ENCODE measurements around the gene TJP2.
A peak's percentile ranks its signal among the peaks of the same experiment; 100 is the strongest.

The TJP2 gene

DNA sequence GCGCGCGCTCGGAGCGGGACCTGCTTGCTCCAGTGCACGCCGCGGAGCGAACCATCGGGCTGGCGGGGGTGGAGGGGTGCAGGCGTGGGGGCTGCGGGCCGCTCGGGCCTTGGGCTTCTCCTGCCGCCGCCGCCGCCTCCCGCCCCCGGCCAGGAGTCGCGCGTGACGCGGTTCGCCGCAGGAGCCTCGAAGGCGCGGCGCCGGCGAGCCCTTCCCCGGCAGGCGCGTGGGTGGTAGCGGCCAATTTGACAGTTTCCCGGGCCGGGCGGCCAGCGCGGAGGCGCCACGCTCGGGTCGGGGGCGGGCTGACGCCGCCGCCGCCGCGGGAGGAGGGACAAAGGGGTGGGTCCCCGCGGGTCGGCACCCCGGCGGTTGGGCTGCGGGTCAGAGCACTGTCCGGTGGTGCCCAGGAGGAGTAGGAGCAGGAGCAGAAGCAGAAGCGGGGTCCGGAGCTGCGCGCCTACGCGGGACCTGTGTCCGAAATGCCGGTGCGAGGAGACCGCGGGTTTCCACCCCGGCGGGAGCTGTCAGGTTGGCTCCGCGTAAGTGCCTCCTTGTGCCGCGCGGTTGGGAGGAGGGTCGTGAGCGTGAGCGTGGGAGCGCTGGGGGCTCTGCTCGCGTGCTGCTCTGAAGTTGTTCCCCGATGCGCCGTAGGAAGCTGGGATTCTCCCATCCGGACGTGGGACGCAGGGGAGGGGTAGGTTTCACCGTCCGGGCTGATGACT, at the start of gene TJP2:
TJP2 (plus strand) TSS at position 387 of the 725 bp plus-strand sequence; CDS start at position 483, 96 bp downstream.
- DNase-seq (ENCODE audit: low read depth, low spot score): peak; percentile 69

DNA sequence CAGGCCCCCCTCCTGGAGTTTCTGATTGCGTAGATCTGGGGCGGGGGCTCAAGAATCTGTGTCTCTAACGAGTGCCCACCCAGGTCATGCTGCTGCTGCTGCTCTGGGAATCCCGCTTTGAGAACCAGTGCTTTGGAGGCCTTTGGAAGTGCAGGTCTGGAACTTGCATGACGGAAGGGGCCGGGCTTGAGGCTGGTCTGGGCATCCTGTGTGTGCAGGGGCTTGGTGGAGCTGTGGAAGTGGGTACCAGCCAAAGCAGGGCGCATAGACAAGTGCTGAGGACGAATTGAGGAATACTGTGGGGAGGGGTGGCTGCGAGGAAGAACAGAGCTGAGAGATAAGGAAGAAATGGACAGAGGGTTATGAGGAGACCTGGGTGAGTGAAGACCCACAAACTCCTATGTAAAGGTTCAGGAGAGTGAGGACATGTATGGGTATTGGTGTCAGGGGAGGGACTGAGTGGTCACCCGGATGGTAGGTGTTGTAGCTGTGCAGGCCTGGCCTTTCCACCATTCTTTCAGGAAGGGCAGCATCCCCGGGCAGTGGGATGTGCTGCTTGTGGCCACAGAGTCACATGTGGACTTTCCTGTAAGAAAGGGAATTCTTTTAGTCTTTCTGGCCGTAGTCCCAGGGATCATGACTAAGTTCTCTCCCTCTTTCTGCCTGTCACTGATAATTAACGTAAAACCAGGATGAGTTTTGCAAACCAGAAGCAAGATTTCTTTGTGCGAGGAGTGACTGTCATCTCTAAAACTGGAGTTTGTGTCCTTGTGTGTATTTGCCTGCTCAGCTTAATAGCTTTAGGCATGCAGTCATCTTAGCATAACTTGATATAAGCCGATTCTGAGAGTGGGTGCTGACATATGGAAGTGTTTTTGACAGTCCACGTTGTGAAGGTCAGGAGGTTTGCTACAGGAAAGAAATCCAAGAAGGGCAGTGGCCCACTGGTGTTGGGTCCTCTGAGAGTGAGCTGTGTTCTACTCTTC, 43.3 kb upstream of the TJP2 start:
- no peak for DNase-seq (ENCODE audit: low read depth, low spot score)

DNA sequence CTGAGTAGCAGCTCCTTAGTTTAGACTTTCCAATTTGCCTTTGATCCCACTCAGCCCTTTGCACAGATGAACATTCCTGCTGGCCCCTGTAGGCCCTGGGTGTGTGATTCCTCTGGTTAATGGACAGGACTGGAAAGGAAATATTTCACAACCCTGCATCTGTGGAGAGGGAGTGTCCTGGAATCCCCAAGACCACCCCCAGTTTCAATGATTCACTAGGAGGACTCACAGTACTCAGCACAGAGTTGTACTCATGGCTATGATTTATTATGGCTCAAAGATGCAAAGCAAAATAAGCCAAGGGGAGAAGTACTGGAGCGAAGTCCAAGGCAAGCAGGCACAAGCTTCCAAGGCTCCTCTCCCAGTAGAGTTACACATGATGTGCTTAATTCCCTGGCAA, 42.4 kb upstream of the TJP2 start:
- peak; percentile 50 for DNase-seq (ENCODE audit: low read depth, low spot score)

DNA sequence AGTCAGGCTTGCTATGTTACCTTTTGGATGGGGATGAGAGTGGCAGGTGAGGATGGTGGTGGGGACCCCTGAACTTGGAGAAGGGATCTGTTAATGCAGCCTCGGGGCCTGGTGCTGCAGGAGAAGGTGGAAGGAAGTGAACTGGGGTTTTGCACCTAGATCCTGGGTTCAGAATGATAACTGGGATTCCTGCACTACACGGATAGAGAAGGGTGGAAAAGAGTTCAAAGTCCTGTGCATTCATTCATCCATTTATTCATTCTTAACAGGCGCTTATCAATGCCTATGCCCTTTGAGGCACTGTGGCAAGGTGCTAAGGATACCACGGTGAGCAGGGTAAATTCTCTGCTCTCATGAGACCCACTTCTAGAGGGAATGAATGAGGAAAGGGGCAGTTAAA, 41.7 kb upstream of the TJP2 start:
- DNase-seq (ENCODE audit: low read depth, low spot score): no peak

DNA sequence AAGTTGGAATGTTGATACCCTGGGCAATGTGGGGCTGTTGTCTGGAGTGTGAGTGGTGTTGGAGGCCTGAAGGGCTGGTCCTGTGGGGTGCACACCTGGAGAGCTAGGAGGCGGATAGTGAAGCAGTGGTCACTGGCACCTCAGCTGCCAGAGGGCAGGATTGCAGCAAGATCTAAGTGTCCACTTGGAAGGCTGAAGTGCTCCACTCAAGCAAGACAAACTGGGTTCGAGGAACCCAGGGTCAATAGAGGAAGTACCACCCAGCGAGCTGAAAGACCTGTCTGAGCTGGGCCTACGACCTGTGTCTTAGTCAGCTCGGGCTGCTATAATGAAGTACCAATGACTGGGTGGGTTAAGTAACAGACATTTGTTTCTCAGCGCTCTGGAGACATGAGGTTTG, 39.7 kb upstream of the TJP2 start:
- DNase-seq (ENCODE audit: low read depth, low spot score): no peak

DNA sequence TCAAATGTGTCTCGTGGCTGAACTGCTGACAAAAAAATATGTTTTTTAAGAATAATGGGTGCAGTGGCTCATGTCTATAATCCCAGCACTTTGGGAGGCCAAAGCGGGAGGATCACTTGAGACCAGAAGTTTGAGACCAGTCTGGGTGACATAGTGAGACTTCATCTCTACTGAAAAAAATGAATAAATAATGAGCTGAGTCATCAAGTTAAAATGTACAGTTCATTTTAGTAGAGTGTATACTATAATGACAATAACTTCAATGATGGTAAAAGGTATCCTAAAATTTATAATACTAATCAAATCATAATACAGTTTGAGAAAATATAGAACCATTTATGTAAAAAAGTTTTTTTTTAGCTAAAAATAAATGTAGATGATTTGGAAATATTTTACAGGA, 37.9 kb upstream of the TJP2 start:
- DNase-seq (ENCODE audit: low read depth, low spot score): no peak

DNA sequence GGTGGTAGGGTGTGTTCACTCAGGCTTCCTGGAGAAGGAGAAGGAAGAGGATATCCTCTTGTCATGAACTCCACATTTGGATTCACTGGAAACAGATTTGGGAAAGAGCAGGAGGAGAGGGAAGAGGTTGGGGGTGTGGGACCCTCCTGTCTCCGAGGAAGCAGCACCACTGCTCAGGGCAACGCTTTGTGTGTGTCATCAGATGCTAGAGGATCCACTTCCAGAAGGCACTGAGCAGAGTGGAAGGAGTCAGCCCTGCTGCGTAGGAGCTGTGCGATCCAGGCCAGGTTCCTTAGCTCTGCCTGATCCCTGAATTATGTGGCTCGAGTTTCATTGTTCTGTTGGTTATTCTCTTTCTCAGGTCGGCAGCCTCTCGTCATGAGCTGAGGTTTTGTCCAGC, 37.3 kb upstream of the TJP2 start:
- no peak for DNase-seq (ENCODE audit: low read depth, low spot score)

DNA sequence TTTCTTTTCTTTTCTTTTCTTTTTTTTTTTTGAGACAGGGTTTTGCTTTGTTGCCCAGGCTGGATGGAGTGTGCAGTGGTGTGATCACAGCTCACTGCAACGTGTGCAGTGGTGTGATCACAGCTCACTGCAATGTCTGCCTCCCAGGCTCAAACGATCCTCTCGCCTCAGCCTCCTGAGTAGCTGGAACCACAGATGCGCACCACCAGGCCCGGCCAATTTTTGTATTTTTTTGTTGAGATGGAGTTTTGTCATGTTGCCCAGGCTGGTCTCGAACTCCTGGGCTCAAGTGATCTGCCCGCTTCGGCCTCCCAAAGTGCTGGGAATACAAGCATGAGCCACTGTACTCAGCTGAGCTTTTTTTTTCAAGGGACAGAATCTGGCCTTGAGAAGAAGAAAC, 36.8 kb upstream of the TJP2 start:
- DNase-seq (ENCODE audit: low read depth, low spot score): no peak

DNA sequence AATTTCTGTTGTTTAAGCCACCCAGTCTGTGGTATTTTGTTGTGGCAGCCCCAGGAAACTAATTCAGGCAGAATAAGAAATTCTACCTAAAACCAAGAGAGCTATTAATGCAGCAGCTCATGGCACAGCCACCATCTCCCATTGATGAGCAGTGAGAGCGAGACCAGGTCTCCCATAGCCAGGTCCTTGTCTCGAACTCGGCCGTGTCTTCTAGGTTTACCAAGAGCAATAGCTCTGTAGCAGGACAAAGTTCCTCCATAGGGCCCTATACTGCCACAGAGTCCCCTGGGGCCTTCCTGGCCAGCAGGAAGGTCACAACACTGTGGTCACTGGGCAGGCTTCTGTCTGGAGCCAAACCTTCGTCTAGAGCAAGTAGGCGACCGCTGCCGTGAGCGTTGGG, 34.5 kb upstream of the TJP2 start:
- DNase-seq (ENCODE audit: low read depth, low spot score): no peak

DNA sequence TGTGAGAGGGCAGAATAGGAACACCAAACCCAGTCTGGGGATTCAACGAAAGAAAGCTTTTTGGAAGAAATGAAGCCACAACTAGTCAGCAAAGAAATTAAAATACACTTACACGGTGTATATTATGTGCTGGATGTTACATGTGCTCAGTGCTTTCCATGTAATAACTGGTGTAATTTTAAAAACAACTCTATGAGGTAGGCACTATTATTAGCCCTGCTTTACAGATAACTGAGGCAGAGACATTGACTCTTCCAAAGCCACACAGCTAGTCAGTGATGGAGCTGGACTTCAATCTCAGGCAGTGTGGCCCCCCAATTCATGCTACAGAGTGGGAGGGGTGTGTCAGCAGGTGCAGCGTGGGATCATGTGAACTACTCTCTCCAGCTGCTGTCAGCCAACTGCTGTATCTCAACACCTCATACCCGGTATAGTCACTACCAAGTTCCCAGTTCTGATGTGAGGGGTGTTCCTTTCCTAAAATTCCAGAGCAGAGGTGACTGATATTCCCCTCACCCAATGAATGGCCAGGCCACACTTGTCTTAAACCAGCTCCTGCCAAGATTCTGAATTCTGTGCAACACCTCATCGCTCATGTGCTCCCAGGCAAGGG, 33.8 kb upstream of the TJP2 start:
- no peak for DNase-seq (ENCODE audit: low read depth, low spot score)

DNA sequence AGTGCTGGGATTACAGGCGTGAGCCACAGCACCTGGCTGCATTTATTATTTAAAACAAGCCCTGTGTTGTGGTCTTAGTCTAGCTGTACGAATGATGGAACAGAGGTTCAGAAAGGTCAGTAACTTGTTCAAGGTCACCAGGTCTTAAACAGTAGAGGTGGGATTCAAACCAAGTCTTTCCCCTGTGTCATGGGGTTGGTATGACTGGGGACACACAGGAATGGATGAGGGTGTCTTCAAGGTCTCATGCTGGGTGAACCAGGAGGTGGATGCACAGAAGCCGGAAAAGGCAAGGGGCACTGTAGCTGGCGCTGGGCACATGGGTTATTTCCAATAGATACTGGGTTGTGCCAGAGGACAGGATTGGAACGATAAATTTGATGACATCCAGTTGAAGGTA, 32.2 kb upstream of the TJP2 start:
- no peak for DNase-seq (ENCODE audit: low read depth, low spot score)

DNA sequence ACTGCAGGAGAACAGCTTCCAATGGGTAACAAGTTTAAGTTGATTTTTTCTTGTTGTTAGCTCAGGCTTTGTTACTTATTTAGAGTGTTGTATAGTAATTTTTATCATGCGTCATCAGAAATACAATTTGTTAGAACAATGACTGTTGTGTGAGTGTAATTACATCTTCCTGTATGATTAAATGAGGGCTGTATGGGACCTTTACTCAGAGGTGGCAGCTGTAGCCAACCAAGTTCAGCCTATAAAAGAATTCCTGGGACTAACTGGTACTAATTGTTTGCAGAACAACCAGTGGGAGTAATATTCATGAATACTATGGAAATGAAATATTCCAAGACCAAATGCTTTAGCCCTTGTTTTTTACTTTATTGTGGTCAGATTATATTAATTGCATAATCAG, 30.8 kb upstream of the TJP2 start:
- no peak for DNase-seq (ENCODE audit: low read depth, low spot score)

DNA sequence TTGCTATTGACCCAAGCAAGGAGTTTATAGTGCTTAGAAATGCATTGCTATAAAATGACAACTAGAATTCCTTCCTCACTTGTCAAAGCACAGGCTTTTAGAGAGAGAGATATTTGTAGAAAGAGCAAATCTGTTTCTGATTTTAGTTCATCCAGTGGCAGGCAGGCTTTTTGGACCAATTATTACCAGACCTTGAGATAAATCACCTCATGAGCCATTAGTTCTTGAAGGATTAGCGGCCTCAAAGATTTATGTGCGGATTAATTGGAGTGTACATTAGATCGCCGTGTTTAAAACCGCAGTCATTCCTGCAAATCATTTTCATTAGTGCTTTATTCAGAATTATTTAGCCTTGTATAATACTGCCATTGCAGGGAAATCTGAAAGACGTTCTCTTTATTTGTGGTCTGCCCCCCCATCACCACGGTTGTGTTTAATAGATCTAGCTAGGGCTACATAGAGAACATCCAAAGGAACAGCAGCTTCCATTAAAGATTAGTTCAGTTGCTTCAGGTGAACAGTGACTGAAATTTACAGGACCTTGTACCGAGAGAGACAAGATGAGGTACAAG, 28.8 kb upstream of the TJP2 start:
- no peak for DNase-seq (ENCODE audit: low read depth, low spot score)

DNA sequence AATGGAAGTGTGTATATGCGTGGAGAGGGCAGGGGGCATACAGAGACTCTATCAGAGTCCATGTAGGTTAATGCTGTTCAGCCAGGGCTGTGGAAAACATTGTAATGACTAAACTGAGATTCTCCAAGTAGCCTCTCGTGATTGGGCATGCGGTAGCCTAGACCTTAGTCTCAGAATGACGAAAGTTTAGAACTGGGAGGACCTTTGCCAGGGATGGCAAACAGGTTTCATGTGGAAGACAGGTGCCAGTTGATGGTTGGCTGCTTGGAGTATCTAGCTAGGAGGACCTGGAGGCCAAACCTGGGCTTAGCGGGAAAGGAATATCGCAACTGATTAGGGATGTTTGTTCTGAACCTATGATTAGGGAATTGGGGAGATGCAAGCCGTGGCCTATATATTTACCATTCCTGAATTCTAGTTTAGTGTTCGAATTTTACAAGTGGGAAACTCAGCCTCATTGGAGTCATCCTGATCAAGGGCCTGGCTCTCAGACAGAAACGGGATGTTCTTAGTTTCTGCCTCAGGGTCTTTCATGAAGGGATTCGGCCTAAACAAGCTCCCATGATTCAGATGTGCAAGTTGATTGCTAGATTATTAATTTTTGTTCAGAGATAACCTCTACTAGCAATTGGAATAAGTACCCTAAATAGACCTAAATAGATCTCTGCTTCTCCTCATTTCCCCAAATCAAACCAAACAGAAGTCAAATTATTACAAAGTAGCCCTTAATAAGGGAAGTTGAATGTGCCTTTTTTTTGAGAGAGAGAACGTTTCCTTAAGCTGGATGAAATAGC, 26.8 kb upstream of the TJP2 start:
- DNase-seq (ENCODE audit: low read depth, low spot score): no peak

DNA sequence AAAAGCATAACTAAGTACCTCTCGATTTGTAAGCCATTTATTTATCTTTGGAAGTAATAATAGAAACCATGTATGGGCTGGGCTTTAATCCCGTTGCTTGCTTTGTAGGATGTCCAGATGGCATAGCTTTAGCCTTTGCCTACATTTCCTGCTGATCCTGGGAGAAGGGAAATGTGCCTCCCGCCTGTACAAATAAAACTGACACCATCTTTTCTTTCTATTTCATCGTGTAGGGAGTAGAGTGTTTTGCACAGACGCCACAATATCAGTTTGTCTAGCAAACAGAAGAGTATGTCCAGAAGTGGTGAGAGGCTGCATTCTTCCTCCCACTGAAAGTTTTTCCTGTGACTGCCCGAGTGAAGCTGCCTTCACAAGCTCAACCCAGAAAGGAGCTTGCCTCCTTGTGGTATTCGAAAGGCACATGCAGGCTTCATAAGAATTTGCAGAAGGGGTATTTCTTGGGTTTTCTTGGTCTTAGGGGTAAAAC, 24.7 kb upstream of the TJP2 start:
- no peak for DNase-seq (ENCODE audit: low read depth, low spot score)

DNA sequence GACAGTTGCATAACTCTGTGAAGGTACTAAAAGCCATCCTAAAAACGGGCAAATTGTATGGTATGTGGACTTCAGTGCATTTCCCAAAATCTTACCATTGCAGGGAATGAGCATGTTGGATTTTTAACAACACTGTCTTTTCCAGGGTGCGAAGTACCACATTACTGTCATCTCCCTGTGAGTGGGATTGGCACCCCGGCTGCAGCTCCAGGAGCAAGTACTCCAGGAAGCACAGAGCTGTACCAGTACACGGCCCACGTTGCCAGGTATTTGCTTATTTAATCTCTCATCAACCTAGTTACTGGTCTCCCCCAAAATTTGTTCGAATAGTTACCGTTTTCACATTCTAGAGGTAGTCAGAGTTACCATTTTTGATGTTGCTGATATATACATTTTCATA, 22.6 kb upstream of the TJP2 start:
- DNase-seq (ENCODE audit: low read depth, low spot score): no peak

DNA sequence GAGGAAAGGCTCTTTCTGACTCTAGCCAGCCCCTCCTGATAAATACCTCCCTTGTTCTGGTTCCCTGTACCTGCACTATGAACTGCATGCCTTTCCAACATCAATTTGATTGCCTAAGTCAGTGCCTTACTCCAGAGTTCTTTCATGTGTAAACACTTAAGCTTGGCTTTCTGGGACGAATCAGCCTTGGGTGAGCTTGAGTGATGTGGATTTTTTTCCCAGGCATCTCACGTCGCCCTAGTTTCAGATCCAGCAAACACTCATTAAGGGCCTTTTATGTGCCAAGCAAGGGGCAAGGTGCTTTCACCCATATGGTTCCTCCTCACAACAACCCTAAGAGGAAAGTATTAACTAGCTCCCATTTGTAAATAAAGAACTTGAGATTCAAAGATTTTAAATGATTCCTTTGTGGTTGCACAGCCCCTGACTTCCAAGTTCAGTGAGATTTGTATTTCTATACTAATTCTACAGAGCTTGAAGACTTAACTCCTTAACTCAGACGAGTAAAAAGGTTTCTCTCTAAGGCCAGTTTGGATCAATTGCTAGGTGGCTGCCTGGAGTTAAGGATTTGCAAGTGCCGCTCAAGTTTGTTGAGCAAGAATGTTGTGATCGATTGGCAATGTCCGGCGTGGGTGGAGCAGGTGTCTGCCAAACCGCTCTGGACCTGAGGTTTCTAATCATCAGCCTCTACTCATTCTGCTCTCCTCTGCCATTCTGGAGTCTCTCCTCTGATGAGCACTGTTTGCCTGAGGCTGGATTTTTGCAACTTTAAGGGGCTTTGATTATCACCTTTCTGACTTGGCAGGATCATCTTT, 20.2 kb upstream of the TJP2 start:
- peak; percentile 25 for DNase-seq (ENCODE audit: low read depth, low spot score)

DNA sequence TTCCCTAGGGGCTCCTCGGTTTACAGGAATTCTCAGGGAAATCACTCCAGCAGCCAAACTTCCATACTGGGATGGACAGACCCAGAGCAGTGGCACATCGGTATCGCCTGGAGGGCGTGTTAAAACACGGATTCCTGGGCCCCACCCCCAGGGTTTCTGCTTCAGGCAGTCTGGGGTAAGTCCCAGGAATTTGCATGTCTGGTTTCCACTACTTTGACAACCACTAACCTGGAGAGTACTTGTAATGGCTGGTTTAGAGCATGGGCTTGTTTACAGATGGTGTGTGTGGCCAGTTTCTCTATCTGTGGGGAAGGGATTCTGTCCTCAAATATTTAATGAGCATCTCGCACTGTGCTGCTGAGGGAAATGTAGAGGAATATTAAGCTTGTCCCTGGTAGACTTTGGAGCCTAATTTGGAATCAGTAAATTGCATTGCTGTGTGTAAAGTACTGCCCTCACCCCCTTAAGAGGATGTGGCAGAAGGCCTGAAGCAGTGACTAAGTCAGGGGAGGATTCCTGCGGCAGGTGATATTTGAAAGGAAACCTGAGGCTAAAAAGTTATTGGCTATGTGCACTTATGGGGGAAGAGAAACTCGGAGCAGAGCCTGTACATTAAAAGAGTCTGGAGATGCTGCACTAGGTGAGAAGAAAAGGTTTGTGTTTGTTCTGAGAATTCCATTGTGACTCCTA, 18.6 kb upstream of the TJP2 start:
- peak; percentile 93 for DNase-seq (ENCODE audit: low read depth, low spot score)

DNA sequence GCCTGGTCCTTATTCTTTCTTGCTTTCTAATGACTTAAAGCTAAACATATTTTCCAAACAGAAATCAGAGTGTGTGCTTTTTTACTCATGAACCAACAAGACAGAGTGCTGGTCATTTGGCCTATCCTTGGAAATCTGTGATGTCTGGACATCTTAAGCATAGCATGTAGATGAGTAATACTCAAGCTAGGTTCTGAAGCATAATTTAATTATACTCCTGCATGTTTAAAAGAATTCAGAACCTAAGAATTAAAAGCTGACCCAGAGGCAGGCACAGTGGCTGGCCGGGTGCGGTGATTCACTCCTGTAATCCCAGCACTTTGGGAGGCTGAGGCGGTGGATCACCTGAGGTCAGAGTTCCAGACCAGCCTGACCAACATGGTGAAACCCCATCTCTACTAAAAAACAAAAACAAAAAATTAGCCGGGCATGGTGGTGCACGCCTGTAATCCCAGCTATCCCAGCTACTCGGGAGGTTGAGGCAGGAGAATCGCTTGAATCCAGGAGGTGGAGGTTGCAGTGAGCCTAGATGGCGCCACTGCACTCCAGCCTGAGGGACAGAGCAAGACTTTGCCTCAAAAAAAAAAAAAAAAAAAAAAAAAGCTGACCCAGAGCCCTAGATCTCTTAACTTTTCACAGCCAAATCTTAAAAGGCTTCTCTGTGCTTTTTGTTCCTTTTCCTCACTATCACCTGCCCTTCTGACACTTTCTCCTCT, 16.2 kb upstream of the TJP2 start:
- peak; percentile 29 for DNase-seq (ENCODE audit: low read depth, low spot score)

Data from ELF-1 (cell line).